ENCODE measurements around the gene KCTD18.

The KCTD18 gene

DNA sequence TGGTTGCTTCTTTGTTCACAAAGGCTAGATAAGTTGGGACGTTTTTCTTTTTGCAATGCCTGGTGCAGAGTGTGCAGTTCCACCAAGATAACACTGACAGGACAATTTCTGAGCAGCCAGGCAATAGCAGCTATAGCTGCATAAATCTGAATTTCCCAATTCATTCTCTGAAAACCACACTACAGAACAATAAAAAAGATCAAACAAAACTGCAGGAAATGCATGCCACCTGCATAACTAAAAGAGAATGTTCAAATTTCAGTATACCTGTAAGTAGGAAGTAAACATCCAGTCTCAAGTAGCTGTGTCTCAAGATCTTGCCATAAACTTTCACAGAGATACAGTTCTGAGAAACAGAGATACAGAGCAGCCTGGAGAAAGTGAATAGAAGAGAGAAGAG lies 5.3 kb upstream of the KCTD18 start:
- no peak for FAIRE-seq
- TF ChIP-seq POLR2A (IDR thresholded peaks at IDR 0.05; ENCODE audit: low read depth, low read length) (no peak), TAF1 (IDR thresholded peaks at IDR 0.05; ENCODE audit: borderline replicate concordance, low read depth, low read length) (no peak), POLR2AphosphoS5 (IDR thresholded peaks at IDR 0.05; ENCODE audit: low read depth, low read length) (no peak)
- DNase-seq (ENCODE audit: insufficient read length): no peak

GRCh38 chr2:200509235-200509611 lies 645 bp downstream of the KCTD18 start:
- TF ChIP-seq TAF1 (IDR thresholded peaks at IDR 0.05; ENCODE audit: borderline replicate concordance, low read depth, low read length): no peak
- FAIRE-seq (peak; percentile 42), DNase-seq (ENCODE audit: insufficient read length) (no peak)

DNA sequence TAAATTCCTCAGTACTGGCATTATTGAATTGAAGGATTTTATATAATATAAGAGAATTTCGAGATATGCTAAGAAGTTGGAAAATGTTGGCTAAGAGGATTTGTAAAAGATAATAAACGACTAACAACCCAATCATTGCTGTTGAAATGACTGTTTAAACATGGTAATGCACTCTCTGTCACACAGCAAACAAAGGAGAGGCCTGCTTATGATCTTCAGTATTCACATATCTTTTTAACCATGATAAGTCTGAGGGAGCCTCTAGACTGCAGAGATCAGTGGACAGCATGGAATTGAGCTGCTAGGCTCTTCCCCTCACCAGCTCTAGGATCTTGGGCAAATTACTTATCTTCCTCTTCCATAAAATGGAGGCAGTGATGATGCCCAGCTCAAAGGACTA lies 2.7 kb downstream of the KCTD18 start:
- TF ChIP-seq POLR2AphosphoS5 (IDR thresholded peaks at IDR 0.05; ENCODE audit: low read depth, low read length) (no peak), TAF1 (IDR thresholded peaks at IDR 0.05; ENCODE audit: borderline replicate concordance, low read depth, low read length) (no peak), POLR2A (IDR thresholded peaks at IDR 0.05; ENCODE audit: low read depth, low read length) (no peak)
- no peak for FAIRE-seq
- DNase-seq (ENCODE audit: insufficient read length): no peak

- no peak for TF ChIP-seq POLR2A (IDR thresholded peaks at IDR 0.05; ENCODE audit: low read depth, low read length)
- no peak for TF ChIP-seq POLR2AphosphoS5 (IDR thresholded peaks at IDR 0.05; ENCODE audit: low read depth, low read length)
- no peak for TF ChIP-seq TAF1 (IDR thresholded peaks at IDR 0.05; ENCODE audit: borderline replicate concordance, low read depth, low read length)
- DNase-seq (ENCODE audit: insufficient read length): no peak
- FAIRE-seq: no peak
Observed at GRCh38 chr2:200506679-200507078, 3.2 kb downstream of the KCTD18 start.

- FAIRE-seq (no peak), DNase-seq (ENCODE audit: insufficient read length) (no peak)
- TF ChIP-seq TAF1 (IDR thresholded peaks at IDR 0.05; ENCODE audit: borderline replicate concordance, low read depth, low read length): no peak
- TF ChIP-seq POLR2A (IDR thresholded peaks at IDR 0.05; ENCODE audit: low read depth, low read length): no peak
- no peak for TF ChIP-seq POLR2AphosphoS5 (IDR thresholded peaks at IDR 0.05; ENCODE audit: low read depth, low read length)
Observed at GRCh38 chr2:200502196-200502595, 7.7 kb downstream of the KCTD18 start.

GRCh38 chr2:200498402-200499162 lies 11.3 kb downstream of the KCTD18 start:
- TF ChIP-seq POLR2A (IDR thresholded peaks at IDR 0.05; ENCODE audit: low read depth, low read length): no peak
- no peak for TF ChIP-seq POLR2AphosphoS5 (IDR thresholded peaks at IDR 0.05; ENCODE audit: low read depth, low read length)
- no peak for TF ChIP-seq TAF1 (IDR thresholded peaks at IDR 0.05; ENCODE audit: borderline replicate concordance, low read depth, low read length)
- no peak for DNase-seq (ENCODE audit: insufficient read length)
- FAIRE-seq: no peak

- FAIRE-seq: no peak
- TF ChIP-seq POLR2A (IDR thresholded peaks at IDR 0.05; ENCODE audit: low read depth, low read length) (no peak), POLR2AphosphoS5 (IDR thresholded peaks at IDR 0.05; ENCODE audit: low read depth, low read length) (no peak), TAF1 (IDR thresholded peaks at IDR 0.05; ENCODE audit: borderline replicate concordance, low read depth, low read length) (no peak)
- no peak for DNase-seq (ENCODE audit: insufficient read length)
Observed at GRCh38 chr2:200496696-200497095, 13.2 kb downstream of the KCTD18 start.

DNA sequence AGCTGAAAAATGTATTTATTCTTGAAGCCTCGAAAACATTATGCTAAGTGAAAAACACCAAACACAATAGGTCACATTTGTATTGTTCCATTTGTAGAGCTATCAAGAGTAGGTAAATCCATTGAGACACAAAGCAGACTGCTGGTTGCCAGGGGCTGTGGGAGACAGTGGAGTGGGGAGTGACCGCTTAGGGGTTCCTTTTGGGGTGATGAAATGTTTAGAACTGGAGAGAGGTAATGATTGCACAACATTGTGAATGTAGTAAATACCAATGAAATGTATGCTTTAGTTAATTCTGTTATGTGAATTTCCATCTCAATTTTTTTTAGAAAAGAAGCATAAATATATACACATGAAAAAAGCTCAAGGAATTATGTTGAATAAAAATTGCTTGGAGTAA lies 15.8 kb downstream of the KCTD18 start:
- FAIRE-seq (no peak), DNase-seq (ENCODE audit: insufficient read length) (no peak)
- TF ChIP-seq POLR2A (IDR thresholded peaks at IDR 0.05; ENCODE audit: low read depth, low read length) (no peak), TAF1 (IDR thresholded peaks at IDR 0.05; ENCODE audit: borderline replicate concordance, low read depth, low read length) (no peak), POLR2AphosphoS5 (IDR thresholded peaks at IDR 0.05; ENCODE audit: low read depth, low read length) (no peak)

DNA sequence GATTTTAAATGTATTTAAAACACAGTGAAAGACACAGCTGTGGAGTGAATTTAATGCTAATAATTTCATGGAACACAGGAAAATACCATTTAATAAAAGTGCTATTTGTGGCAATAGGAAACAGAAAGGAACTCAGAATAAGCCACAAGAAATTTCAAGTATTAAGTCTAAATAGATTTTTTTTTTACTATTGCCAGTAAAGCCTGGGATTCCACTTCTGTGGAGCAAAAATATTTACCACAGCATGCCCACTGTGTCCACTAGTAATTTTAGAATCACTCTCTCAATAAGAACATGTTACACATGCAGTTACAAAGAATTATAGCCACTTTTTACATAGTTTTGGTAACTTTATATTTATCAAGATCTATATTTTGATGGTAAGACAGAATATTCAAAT lies 17.2 kb downstream of the KCTD18 start:
- no peak for FAIRE-seq
- TF ChIP-seq TAF1 (IDR thresholded peaks at IDR 0.05; ENCODE audit: borderline replicate concordance, low read depth, low read length): no peak
- no peak for TF ChIP-seq POLR2AphosphoS5 (IDR thresholded peaks at IDR 0.05; ENCODE audit: low read depth, low read length)
- TF ChIP-seq POLR2A (IDR thresholded peaks at IDR 0.05; ENCODE audit: low read depth, low read length): no peak
- no peak for DNase-seq (ENCODE audit: insufficient read length)

DNA sequence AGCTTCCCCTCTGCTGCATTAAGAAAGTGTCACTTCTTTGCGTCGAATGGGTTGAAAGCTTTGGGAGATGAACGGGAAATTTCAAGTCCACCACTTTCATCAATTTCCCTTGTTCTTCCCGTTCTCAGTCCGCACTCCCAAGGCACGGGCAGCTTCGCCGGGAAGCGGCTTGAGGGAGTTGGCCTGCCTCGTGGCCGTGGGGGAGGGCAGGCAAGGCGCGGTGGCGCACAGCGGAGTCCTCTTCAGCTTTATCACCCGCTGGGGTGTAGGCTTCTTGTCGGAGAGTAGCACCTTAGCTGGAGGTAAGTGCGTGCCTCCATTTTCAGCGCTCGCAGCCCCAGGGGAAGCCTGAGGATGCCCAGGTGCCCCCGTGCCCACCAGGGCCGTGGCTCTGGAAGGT lies 19.9 kb downstream of the KCTD18 start:
- FAIRE-seq: no peak

DNA sequence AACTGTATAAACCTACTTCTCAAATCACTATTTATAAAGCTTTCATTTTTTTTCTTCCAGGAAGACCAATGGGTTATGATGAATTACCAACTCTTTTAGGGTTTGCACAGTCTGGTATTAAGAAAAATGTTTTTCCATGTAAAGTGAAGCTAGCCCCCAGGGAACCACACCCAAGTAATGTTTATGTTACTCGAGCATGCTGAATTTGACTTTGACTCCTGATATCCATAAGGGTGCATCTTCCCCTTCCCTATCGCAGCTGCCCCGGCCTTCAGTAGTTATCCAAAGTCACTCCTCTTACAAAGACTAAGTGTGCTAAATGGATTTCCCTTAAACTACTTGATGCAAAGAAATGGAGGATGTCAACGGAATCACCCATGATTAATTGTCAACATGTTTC lies 21.7 kb downstream of the KCTD18 start:
- TF ChIP-seq TAF1 (IDR thresholded peaks at IDR 0.05; ENCODE audit: borderline replicate concordance, low read depth, low read length) (no peak), POLR2AphosphoS5 (IDR thresholded peaks at IDR 0.05; ENCODE audit: low read depth, low read length) (no peak), POLR2A (IDR thresholded peaks at IDR 0.05; ENCODE audit: low read depth, low read length) (no peak)
- DNase-seq (ENCODE audit: insufficient read length) (no peak), FAIRE-seq (no peak)

More for the DNA sequence above, 19.9 kb downstream of the KCTD18 start:
- TF ChIP-seq TAF1 (IDR thresholded peaks at IDR 0.05; ENCODE audit: borderline replicate concordance, low read depth, low read length) (no peak), POLR2A (IDR thresholded peaks at IDR 0.05; ENCODE audit: low read depth, low read length) (no peak)
- DNase-seq (ENCODE audit: insufficient read length): no peak

DNA sequence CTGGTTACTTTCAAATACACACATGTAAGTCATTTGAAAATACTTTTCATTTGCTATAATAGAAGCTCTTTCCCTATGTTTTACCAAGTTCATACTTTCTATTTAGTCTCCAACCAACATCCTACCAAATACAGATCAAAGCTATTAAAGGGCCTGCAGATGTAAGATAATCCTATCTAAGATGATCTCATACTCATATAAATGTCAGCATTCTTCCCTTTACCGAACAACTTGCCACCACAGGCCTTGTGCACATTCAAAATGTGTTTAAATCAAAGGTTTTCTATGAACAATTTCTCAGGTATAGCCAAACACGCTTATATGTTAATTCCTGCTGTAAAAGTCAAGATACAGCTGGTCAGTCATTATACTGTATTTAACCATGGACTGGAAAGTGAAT lies 23.3 kb downstream of the KCTD18 start:
- TF ChIP-seq TAF1 (IDR thresholded peaks at IDR 0.05; ENCODE audit: borderline replicate concordance, low read depth, low read length): no peak
- DNase-seq (ENCODE audit: insufficient read length) (no peak), FAIRE-seq (no peak)

GRCh38 chr2:200484934-200485333 lies 24.9 kb downstream of the KCTD18 start:
- DNase-seq (ENCODE audit: insufficient read length) (no peak), FAIRE-seq (no peak)
- TF ChIP-seq POLR2A (IDR thresholded peaks at IDR 0.05; ENCODE audit: low read depth, low read length): no peak
- TF ChIP-seq TAF1 (IDR thresholded peaks at IDR 0.05; ENCODE audit: borderline replicate concordance, low read depth, low read length): no peak
- TF ChIP-seq POLR2AphosphoS5 (IDR thresholded peaks at IDR 0.05; ENCODE audit: low read depth, low read length): no peak

Measured in GM12892 (cell line).